Stimulated activated memory B cell treated with anti-CD40 and anti-IgM and Interleukin-4, amounts not matched to agents 10 μg/mL and 1 μg/mL and 100 μg/mL, for 72 hours (primary cell): ENCODE data around the gene CEP126.
"Not testable (repeated sequence)": the region's sequence is repeated elsewhere in the genome, so short reads cannot be mapped to it uniquely, and the experiment has no call there.

Source experiments
- ATAC-seq: fragments of 150-1000 bp; cut with Tn5 transposase; 2 replicates; pipeline ENCODE4 v1.10.0; 2021
- H3K27ac Mint-ChIP-seq: one replicate; pipeline ENCODE4 v1.8.0; 2022; ENCODE audit warnings: mild to moderate bottlenecking, mixed read lengths
- H3K27me3 Mint-ChIP-seq: one replicate; pipeline ENCODE4 v1.8.0; 2022; ENCODE audit warnings: mixed read lengths
- H3K36me3 Mint-ChIP-seq: one replicate; pipeline ENCODE4 v1.8.0; 2022; ENCODE audit warnings: mixed read lengths
- H3K4me1 Mint-ChIP-seq: one replicate; pipeline ENCODE4 v1.8.0; 2022; ENCODE audit warnings: mixed read lengths
- H3K4me3 Mint-ChIP-seq: one replicate; pipeline ENCODE4 v1.8.0; 2022; ENCODE audit warnings: mild to moderate bottlenecking, moderate library complexity, mixed read lengths
- H3K9me3 Mint-ChIP-seq: one replicate; pipeline ENCODE4 v1.8.0; 2022; ENCODE audit warnings: mixed read lengths

CEP126 gene

GRCh38 chr11:101974771-101975170, 60.0 kb downstream of the CEP126 start:
- ATAC-seq, result no peak
- Mint-ChIP-seq H3K9me3 (no peaks in the 10 kb centered on the region), H3K36me3 (no peaks in the 10 kb centered on the region), H3K4me3 (no peak overlapping the region), H3K27me3 (no peaks in the 10 kb centered on the region), H3K4me1 (no peaks in the 10 kb centered on the region), H3K27ac (no peak overlapping the region)

DNA sequence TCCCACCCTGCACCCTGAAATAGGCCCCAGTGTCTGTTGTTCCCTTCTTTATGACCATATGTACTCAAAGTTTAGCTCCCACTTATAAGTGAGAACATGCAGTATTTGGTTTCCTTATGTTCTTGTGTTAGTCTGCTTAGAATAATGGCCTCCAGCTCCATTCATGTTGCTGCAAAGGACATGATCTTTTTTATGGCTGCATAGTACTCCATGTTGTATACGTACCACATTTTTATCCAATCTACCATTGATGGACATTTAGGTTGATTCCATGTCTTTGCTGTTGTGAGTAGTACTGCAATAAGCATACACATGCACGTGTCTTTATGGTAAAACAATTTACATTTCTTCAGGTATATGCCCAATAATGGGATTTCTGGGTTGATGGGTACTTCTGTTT, 60.9 kb downstream of the CEP126 start:
- ATAC-seq, result no peak
- H3K4me3 Mint-ChIP-seq, result no peak overlapping the region
- no peaks in the 10 kb centered on the region for H3K9me3 Mint-ChIP-seq
- no peaks in the 10 kb centered on the region for H3K36me3 Mint-ChIP-seq
- no peaks in the 10 kb centered on the region for H3K4me1 Mint-ChIP-seq
- no peaks in the 10 kb centered on the region for H3K27me3 Mint-ChIP-seq
- no peak overlapping the region for H3K27ac Mint-ChIP-seq

GRCh38 chr11:101987370-101987769, 72.6 kb downstream of the CEP126 start:
- ATAC-seq, result no peak
- peaks cover 5% of the 10 kb centered on the region for H3K4me1 Mint-ChIP-seq
- peaks cover 22% of the 10 kb centered on the region for H3K36me3 Mint-ChIP-seq
- H3K9me3 Mint-ChIP-seq, result no peaks in the 10 kb centered on the region
- H3K4me3 Mint-ChIP-seq, result no peak overlapping the region
- no peaks in the 10 kb centered on the region for H3K27me3 Mint-ChIP-seq
- no peak overlapping the region for H3K27ac Mint-ChIP-seq

GRCh38 chr11:101993172-101993571, 78.4 kb downstream of the CEP126 start:
- Mint-ChIP-seq H3K9me3 (peaks cover 3% of the 10 kb centered on the region), H3K27ac (no peak overlapping the region)

DNA sequence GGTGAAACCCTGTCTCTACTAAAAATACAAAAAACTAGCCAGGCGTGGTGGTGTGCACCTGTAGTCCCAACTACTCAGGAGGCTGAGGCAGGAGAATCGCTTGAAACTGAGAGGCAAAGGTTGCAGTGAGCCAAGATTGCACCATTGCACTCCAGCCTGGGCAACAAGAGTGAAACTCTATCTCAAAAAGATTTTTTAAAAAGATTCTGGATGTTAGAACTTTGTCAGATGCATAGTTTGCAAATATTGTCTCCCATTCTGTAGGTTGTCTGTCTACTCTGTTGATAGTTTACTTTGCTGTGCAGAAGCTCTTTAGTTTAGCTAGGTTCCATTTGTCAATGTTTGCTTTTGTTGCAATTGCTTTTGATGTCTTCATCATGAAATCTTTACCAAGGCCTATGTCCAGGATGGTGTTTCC, 79.3 kb downstream of the CEP126 start:
- not testable (repeated sequence) for H3K4me1 Mint-ChIP-seq, H3K27ac Mint-ChIP-seq, ATAC-seq

More at GRCh38 chr11:101993172-101993571, 78.4 kb downstream of the CEP126 start:
- peaks cover 5% of the 10 kb centered on the region for H3K4me1 Mint-ChIP-seq
- no peaks in the 10 kb centered on the region for H3K27me3 Mint-ChIP-seq
- H3K4me3 Mint-ChIP-seq, result no peak overlapping the region
- ATAC-seq, result no peak
- peaks cover 20% of the 10 kb centered on the region for H3K36me3 Mint-ChIP-seq

DNA sequence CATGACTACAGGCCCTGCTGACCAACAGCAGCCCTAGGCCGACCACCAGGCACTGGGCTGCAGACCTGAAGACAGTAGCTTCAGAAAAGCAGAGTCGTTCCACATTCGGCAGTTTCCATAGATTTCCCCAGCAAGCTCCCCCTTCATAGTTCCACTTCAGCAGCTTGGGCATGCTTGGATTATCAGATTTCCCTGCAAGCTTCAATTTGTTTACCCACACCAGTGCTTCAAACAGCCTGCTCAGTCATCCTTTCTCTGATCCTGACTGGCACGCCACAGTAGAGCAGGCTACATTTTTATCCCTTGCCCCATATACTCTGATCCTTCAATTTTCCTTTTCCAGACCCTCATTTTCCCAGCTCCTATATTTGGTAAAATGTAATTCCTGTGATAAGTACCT, 81.3 kb downstream of the CEP126 start:
- peaks cover 5% of the 10 kb centered on the region for H3K4me1 Mint-ChIP-seq
- peaks cover 3% of the 10 kb centered on the region for H3K9me3 Mint-ChIP-seq
- no peak overlapping the region for H3K4me3 Mint-ChIP-seq
- H3K36me3 Mint-ChIP-seq, result peaks cover 21% of the 10 kb centered on the region
- no peaks in the 10 kb centered on the region for H3K27me3 Mint-ChIP-seq
- no peak for ATAC-seq
- H3K27ac Mint-ChIP-seq, result no peak overlapping the region

More for the DNA sequence above, 79.3 kb downstream of the CEP126 start:
- H3K27me3 Mint-ChIP-seq, H3K4me3 Mint-ChIP-seq, H3K9me3 Mint-ChIP-seq: not testable (repeated sequence)
- peaks cover 15% of the 10 kb centered on the region for H3K36me3 Mint-ChIP-seq

GRCh38 chr11:102001657-102002338, 87.0 kb downstream of the CEP126 start:
- Mint-ChIP-seq H3K4me3 (no peak overlapping the region), H3K27ac (no peak overlapping the region), H3K27me3 (no peaks in the 10 kb centered on the region), H3K36me3 (peaks cover 6% of the 10 kb centered on the region), H3K9me3 (no peaks in the 10 kb centered on the region), H3K4me1 (no peaks in the 10 kb centered on the region)
- peak; percentile 36 for ATAC-seq

- Mint-ChIP-seq H3K27me3 (no peaks in the 10 kb centered on the region), H3K4me3 (no peak overlapping the region), H3K4me1 (no peaks in the 10 kb centered on the region), H3K36me3 (peaks cover 6% of the 10 kb centered on the region), H3K9me3 (no peaks in the 10 kb centered on the region), H3K27ac (no peak overlapping the region)
- no peak for ATAC-seq
Measured at GRCh38 chr11:102004220-102004619, 89.4 kb downstream of the CEP126 start.

DNA sequence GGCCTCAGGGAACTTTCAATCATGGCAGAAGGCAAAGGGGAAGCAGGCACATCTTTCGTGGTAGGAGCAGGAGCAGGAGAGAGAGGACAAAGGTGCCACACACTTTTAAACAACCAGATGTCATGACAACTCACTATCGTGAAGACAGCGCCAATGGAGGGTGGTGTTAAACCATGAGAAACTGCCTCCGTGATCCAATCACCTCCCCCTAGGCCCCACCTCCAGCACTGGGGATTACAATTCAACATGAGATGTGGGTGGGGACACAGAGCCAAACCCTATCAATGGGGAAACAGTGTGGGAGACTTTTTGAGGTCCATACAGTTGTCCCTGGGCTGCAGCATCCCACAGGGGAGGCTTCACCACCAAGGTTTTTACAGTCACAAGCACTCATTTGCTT, 90.5 kb downstream of the CEP126 start:
- Mint-ChIP-seq H3K27me3 (peaks cover 8% of the 10 kb centered on the region), H3K27ac (no peak overlapping the region), H3K4me1 (no peaks in the 10 kb centered on the region), H3K4me3 (no peak overlapping the region), H3K9me3 (no peaks in the 10 kb centered on the region), H3K36me3 (peaks cover 3% of the 10 kb centered on the region)
- ATAC-seq, result no peak

DNA sequence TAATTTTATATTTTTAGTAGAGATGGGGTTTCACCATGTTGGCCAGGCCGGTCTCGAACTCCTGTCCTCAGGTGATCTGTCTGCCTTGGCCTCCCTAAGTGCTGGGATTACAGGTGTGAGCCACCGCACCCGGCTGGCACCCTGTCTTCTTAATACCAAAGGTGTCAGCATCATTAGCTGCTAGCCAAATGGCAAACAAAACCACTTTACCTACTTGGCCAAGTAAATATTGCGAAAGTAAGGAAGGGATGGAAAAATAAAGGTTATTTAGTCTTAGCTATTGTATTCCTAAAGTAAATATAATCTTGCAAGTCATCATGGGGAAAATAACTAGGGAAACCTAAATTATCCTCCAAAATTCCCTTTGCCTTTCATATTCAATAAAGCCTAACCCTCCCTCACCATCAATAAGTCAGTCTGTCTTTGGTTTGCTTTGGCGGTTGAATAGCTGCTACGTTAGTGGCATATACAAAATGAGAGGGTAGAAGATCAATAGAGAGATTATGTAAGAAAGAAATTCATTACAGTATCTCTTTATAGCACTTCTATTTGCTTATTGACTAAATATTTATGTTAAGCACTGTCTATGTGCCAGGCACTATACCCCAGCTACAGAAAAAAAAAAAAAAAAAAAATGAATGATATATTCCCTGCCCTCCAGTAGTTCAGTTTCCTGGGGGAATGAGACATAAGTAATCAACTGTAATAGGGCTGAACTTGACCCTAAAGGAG, 92.2 kb downstream of the CEP126 start:
- no peaks in the 10 kb centered on the region for H3K9me3 Mint-ChIP-seq
- H3K36me3 Mint-ChIP-seq, result no peaks in the 10 kb centered on the region
- H3K27me3 Mint-ChIP-seq, result peaks cover 13% of the 10 kb centered on the region
- H3K4me3 Mint-ChIP-seq, result no peak overlapping the region
- no peak overlapping the region for H3K27ac Mint-ChIP-seq
- H3K4me1 Mint-ChIP-seq, result no peaks in the 10 kb centered on the region
- no peak for ATAC-seq

DNA sequence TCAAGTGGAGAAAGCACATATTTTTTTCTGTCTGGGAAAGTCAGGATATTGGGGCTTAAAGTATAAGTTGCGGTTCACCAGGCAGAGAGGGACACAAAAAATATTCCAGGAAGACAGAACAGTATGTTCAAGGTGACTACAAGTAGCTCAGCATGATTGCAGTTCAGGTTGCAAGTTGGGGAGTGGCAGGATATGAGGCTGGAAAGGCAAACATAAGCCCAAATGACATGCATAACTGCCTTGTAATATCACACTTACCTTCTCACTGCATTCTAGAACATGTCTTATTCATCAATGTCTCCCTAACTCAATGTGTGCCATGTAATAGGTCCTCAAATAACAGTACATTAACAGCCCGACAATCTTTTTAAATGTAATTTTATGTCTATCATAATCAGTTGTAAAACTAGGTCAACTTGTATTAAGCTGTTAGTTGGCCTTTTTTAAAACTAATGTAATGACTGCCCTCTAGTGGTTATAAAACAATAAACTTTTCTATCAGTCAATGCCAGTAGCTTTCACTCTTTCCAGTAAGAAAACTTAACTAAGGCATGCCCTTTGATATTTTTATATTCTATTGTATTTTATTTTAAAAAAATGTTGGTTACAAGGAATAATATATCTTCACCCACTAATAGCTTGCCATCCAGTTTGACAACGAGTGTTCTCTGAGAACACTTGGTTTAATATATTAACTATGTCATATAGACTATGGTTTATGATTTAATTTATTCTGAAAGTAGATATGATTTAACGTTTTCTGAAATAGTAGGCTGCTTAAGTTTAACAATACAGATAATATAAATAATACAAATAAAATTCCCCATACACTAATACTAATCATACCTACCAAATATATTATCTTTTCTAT, 93.0 kb downstream of the CEP126 start:
- Mint-ChIP-seq H3K27ac (no peak overlapping the region), H3K27me3 (peaks cover 13% of the 10 kb centered on the region), H3K36me3 (no peaks in the 10 kb centered on the region), H3K4me1 (no peaks in the 10 kb centered on the region), H3K9me3 (no peaks in the 10 kb centered on the region), H3K4me3 (no peak overlapping the region)
- ATAC-seq, result no peak

DNA sequence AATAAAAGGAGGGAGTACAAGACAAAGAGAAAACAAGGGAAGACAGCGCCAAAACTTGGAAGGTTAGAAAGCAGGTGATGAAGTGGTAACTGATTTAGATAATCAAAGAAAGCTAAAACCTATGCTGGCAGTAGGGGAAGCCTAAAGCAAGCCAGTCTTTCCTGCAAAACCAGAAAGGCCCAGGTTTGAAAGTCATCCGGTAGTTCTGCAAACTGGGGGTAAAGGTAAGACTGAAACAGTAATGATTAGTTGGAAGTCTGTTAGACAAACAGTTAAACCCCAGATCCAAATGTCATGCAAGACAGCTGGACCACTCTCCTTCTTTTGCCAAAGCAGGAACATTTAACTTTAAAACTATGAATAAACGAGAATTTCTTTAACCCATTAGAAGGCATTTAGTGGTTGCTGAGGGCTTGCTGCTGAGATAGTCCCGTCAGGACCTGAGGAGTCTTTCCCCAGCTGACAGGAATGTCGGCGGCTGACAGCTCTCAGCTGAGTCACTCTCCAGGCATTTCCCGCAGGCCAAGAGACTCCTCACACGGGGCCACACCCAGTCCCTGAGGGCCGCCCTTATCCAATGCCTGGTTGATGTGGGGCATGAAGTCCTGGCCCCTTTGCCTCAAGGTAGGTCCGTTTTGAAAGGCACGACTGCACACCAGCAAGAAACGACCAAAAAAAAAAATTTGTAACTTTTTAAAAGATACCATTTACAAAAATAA, 96.1 kb downstream of the CEP126 start:
- no peaks in the 10 kb centered on the region for H3K36me3 Mint-ChIP-seq
- no peaks in the 10 kb centered on the region for H3K4me1 Mint-ChIP-seq
- H3K4me3 Mint-ChIP-seq, result no peak overlapping the region
- ATAC-seq, result no peak
- H3K27ac Mint-ChIP-seq, result no peak overlapping the region
- H3K9me3 Mint-ChIP-seq, result no peaks in the 10 kb centered on the region
- peaks cover 32% of the 10 kb centered on the region for H3K27me3 Mint-ChIP-seq

DNA sequence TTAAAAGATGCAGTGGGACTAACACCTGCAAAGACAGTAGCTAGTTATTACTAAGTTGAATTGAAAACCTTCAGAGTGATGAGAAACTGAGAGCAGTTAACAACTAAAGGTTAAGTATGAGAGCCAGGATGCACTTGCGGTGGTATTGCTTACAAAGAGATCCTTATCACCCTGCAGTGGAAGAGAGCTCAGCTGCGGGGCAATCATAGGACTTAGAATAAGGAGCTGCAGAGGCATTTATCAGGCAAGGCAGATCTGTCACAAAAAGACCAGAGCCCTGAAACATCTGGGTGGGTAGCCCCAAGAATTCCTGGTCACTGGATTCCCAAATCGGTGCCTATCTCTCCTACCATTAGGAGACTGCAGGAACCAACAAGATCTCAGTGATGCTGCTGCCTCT, 98.1 kb downstream of the CEP126 start:
- no peaks in the 10 kb centered on the region for H3K4me1 Mint-ChIP-seq
- no peaks in the 10 kb centered on the region for H3K36me3 Mint-ChIP-seq
- H3K27me3 Mint-ChIP-seq, result peaks cover 32% of the 10 kb centered on the region
- H3K27ac Mint-ChIP-seq, result no peak overlapping the region
- no peak overlapping the region for H3K4me3 Mint-ChIP-seq
- H3K9me3 Mint-ChIP-seq, result no peaks in the 10 kb centered on the region
- no peak for ATAC-seq

- Mint-ChIP-seq H3K36me3 (no peaks in the 10 kb centered on the region), H3K27me3 (peaks cover 30% of the 10 kb centered on the region), H3K4me1 (no peaks in the 10 kb centered on the region), H3K9me3 (no peaks in the 10 kb centered on the region), H3K4me3 (no peak overlapping the region), H3K27ac (no peak overlapping the region)
- no peak for ATAC-seq
Measured at GRCh38 chr11:102014756-102015155, 99.9 kb downstream of the CEP126 start.

DNA sequence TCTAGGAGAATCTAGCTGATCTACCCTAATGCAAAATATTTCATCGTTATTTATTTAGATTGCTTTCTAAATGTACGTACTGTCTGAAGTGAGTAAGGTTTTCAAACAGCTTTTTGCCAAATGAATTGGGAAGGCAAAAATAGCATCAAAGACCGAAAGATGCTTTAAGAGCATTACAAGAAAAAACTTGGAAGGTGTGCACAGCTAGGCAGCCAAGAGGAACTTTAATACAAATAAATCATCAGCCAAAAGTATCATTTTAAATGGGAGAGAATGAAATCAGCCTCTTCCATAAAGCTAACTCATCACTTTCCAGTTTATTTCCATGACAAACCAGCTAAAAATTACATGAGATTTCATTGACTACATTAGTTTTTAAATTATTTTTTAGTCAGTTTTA, 102.2 kb downstream of the CEP126 start:
- no peak for ATAC-seq
- Mint-ChIP-seq H3K27me3 (peaks cover 19% of the 10 kb centered on the region), H3K36me3 (no peaks in the 10 kb centered on the region), H3K4me1 (no peaks in the 10 kb centered on the region), H3K9me3 (no peaks in the 10 kb centered on the region), H3K4me3 (no peak overlapping the region), H3K27ac (no peak overlapping the region)
